Measurements from ENCODE around the gene CYYR1.

CYYR1 gene

DNA sequence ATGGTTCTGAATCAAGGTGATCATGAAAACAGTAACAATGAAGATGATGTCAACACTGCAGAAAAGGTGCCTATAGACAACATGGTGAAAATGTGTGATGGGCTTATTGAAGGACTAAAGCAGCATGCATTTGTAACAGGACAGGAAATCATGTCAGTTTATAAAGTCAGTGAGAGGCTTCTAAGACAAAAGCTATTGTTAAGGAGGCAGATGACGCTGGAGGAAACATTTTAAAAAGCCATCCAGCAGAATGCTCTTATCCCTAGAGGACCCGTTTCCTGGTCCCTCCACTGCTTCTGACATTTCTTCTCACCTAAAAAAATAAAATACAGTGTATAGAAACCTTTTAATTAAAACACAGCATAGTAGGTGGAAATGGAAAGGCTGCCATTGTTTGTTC is 40.9 kb downstream of the CYYR1 start:
- Histone ChIP-seq H3K27ac (ENCODE audit: insufficient read depth, low read depth, low read length, poor library complexity, severe bottlenecking) (no peak overlapping the region), H3K4me3 (ENCODE audit: insufficient read depth, low read depth, low read length) (no peak overlapping the region), H3K27me3 (ENCODE audit: control insufficient read depth, insufficient read depth, low read length, poor library complexity, severe bottlenecking) (no peaks in the 10 kb centered on the region), H3K4me1 (ENCODE audit: control insufficient read depth, insufficient read depth, low read length) (no peaks in the 10 kb centered on the region), H3K36me3 (ENCODE audit: control insufficient read depth, insufficient read depth, low read length) (no peaks in the 10 kb centered on the region), H3K9me3 (ENCODE audit: control insufficient read depth, low read length) (no peaks in the 10 kb centered on the region)
- WGBS, 2 experiments = 0 to 50% methylated on average over 1 to 2 of the region's 2 CpGs

DNA sequence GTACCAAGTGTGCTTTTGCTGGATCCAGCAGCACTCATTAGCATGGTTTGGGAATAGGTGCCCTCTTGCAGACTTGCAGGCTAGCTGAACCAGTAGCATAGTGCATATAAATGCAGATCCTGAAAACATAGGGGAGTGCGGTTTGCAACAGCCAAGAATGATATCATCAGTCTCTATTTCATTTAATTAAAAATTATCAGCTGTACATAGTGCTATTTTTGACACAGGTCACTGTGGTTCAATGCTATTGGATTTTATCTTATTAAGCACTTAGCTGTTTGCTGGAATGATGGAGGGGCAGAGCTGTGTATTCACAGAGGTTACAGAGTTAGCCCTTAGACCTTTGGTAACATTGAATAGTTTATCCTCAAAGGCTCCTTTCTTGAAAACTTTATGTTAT is 43.6 kb downstream of the CYYR1 start:
- WGBS, 2 experiments = 100% methylated on average over 1 of the region's 1 CpG; no CpG with 5 or more reads in 1 of the 2 experiments
- no peak overlapping the region for H3K4me3 ChIP-seq (ENCODE audit: insufficient read depth, low read depth, low read length)
- no peaks in the 10 kb centered on the region for H3K36me3 ChIP-seq (ENCODE audit: control insufficient read depth, insufficient read depth, low read length)
- H3K27ac ChIP-seq (ENCODE audit: insufficient read depth, low read depth, low read length, poor library complexity, severe bottlenecking) = no peak overlapping the region
- no peaks in the 10 kb centered on the region for H3K4me1 ChIP-seq (ENCODE audit: control insufficient read depth, insufficient read depth, low read length)
- H3K27me3 ChIP-seq (ENCODE audit: control insufficient read depth, insufficient read depth, low read length, poor library complexity, severe bottlenecking) = no peaks in the 10 kb centered on the region
- H3K9me3 ChIP-seq (ENCODE audit: control insufficient read depth, low read length) = no peaks in the 10 kb centered on the region

DNA sequence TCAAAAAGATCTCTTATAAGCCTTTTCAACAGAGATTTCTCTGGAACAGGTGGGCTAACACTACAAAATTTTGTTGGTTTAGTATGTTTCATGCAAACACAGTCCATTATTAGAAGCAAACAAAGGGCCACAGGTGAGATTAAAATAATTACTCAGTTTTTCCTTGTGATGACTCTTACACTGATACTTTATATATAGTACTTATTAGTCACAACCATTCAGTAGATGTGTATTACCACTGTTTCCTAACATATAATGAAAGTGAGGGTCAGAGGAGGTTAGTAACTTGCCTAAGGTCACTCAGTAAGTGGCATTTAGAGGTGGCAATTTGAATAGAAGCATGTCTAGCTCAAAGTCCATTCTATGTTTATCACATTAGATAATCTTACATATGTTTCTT is 44.2 kb downstream of the CYYR1 start:
- H3K9me3 ChIP-seq (ENCODE audit: control insufficient read depth, low read length) = no peaks in the 10 kb centered on the region
- H3K36me3 ChIP-seq (ENCODE audit: control insufficient read depth, insufficient read depth, low read length) = no peaks in the 10 kb centered on the region
- no peak overlapping the region for H3K4me3 ChIP-seq (ENCODE audit: insufficient read depth, low read depth, low read length)
- no peaks in the 10 kb centered on the region for H3K4me1 ChIP-seq (ENCODE audit: control insufficient read depth, insufficient read depth, low read length)
- H3K27ac ChIP-seq (ENCODE audit: insufficient read depth, low read depth, low read length, poor library complexity, severe bottlenecking) = no peak overlapping the region
- no peaks in the 10 kb centered on the region for H3K27me3 ChIP-seq (ENCODE audit: control insufficient read depth, insufficient read depth, low read length, poor library complexity, severe bottlenecking)

DNA sequence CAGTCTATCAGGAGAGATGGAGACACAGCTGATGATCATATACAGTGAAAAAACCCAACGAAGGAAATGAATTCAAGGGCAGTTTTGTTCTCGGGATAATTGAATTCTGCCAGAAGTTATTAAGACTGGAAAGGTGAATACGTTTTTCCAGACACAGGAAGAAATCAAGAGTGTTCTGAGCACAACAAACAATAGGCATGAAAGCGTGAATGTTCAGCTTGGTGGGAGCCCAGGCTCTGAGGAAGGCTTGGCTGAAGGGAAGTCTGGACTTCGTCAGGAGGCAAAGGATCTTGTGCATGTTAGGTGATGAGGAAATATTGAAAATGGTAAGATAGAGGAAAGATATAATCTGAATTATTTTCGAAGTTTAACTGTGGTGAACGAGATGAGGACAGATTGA is 50.4 kb downstream of the CYYR1 start:
- no peaks in the 10 kb centered on the region for H3K9me3 ChIP-seq (ENCODE audit: control insufficient read depth, low read length)
- no peak overlapping the region for H3K4me3 ChIP-seq (ENCODE audit: insufficient read depth, low read depth, low read length)
- no peaks in the 10 kb centered on the region for H3K36me3 ChIP-seq (ENCODE audit: control insufficient read depth, insufficient read depth, low read length)
- H3K27ac ChIP-seq (ENCODE audit: insufficient read depth, low read depth, low read length, poor library complexity, severe bottlenecking) = no peak overlapping the region
- no peaks in the 10 kb centered on the region for H3K27me3 ChIP-seq (ENCODE audit: control insufficient read depth, insufficient read depth, low read length, poor library complexity, severe bottlenecking)
- no peaks in the 10 kb centered on the region for H3K4me1 ChIP-seq (ENCODE audit: control insufficient read depth, insufficient read depth, low read length)
- 93 to 95% methylated on average over 7 of the region's 7 CpGs for WGBS, 2 experiments

DNA sequence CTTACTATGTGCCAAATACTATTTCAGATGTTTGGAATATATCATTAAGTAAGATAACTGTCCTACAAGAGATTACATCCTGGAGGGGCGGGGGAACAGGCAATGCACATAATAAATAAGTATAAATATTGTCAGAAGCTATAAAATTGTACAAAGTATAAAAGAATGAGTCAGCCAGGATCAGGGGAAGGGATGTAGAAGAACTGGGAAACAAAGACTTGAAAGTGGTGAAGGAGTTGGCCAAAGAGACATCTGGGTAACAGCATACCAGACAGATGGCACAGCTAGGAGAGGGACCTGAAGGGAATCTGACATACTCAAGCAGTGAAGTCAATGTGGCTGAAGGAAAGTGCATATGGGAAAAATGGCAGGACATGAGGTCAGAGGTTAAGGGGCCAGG is 53.9 kb downstream of the CYYR1 start:
- Histone ChIP-seq H3K27ac (ENCODE audit: insufficient read depth, low read depth, low read length, poor library complexity, severe bottlenecking) (no peak overlapping the region), H3K4me1 (ENCODE audit: control insufficient read depth, insufficient read depth, low read length) (no peaks in the 10 kb centered on the region), H3K4me3 (ENCODE audit: insufficient read depth, low read depth, low read length) (no peak overlapping the region), H3K9me3 (ENCODE audit: control insufficient read depth, low read length) (no peaks in the 10 kb centered on the region), H3K36me3 (ENCODE audit: control insufficient read depth, insufficient read depth, low read length) (no peaks in the 10 kb centered on the region), H3K27me3 (ENCODE audit: control insufficient read depth, insufficient read depth, low read length, poor library complexity, severe bottlenecking) (no peaks in the 10 kb centered on the region)
- no CpG with 5 or more reads among the region's 1 CpG for WGBS, 2 experiments

DNA sequence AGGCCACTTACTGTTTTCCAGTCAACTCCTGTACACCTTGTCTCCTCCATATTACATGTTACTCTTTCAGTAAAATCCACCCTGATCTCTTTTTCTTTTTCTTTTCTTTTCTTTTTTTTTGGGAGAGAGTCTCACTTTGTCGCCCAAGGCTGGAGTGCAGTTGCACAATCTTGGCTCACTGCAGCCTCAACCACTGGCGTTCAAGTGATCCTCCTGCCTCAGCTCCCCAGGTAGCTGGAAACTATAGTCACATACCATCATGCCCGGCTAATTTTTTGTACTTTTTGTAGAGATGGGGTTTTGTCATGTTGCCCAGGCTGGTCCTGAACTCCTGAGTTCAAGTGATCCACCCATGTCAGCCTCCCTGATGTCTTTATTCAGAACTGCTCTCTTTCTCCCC is 57.8 kb downstream of the CYYR1 start:
- Histone ChIP-seq H3K4me1 (ENCODE audit: control insufficient read depth, insufficient read depth, low read length) (no peaks in the 10 kb centered on the region), H3K36me3 (ENCODE audit: control insufficient read depth, insufficient read depth, low read length) (no peaks in the 10 kb centered on the region), H3K4me3 (ENCODE audit: insufficient read depth, low read depth, low read length) (no peak overlapping the region), H3K27ac (ENCODE audit: insufficient read depth, low read depth, low read length, poor library complexity, severe bottlenecking) (no peak overlapping the region), H3K27me3 (ENCODE audit: control insufficient read depth, insufficient read depth, low read length, poor library complexity, severe bottlenecking) (no peaks in the 10 kb centered on the region), H3K9me3 (ENCODE audit: control insufficient read depth, low read length) (no peaks in the 10 kb centered on the region)
- WGBS, 2 experiments = 89 to 98% methylated on average over 3 of the region's 3 CpGs

DNA sequence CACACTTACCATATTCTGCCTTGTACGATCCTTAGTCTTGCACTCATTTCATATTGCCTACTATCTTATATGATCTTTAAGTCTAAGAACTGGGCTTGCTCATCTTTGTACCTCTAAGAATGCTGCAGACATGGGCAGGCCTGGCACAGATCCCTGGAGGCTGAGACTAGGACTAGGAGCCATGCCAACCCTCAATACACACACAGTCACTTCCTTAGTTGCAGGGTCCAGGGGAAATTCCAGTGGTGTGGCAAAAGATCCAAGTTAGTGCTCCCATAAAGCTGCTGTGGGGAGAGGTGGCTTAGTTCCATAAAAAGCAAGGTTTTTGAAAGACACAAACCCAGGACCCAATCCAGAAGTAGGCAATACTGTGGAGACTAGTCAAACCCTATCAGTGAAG is 59.9 kb downstream of the CYYR1 start:
- WGBS, 2 experiments = 90 to 91% methylated on average over 1 of the region's 1 CpG
- Histone ChIP-seq H3K27ac (ENCODE audit: insufficient read depth, low read depth, low read length, poor library complexity, severe bottlenecking) (no peak overlapping the region), H3K27me3 (ENCODE audit: control insufficient read depth, insufficient read depth, low read length, poor library complexity, severe bottlenecking) (no peaks in the 10 kb centered on the region)

DNA sequence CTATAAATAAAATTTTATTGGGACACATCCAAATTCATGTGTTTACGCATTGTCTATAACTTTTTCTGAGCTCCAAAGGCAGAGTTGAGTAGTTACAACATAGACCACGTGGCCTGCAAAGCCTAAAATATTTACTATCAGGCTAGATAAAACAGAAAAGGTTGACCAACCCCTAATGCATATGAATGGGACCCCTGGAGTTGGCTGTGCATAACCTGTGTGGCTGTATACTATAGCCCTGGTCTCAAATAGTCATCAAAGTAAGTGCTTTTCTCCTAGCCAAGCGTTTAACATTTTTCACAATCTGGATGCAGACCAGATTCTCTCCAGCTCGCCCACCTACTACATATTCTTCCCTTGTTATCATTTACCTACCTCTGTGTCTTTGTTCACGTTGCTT is 60.4 kb downstream of the CYYR1 start:
- H3K27me3 ChIP-seq (ENCODE audit: control insufficient read depth, insufficient read depth, low read length, poor library complexity, severe bottlenecking) = no peaks in the 10 kb centered on the region
- no peaks in the 10 kb centered on the region for H3K9me3 ChIP-seq (ENCODE audit: control insufficient read depth, low read length)
- H3K4me3 ChIP-seq (ENCODE audit: insufficient read depth, low read depth, low read length) = no peak overlapping the region
- H3K4me1 ChIP-seq (ENCODE audit: control insufficient read depth, insufficient read depth, low read length) = no peaks in the 10 kb centered on the region
- 65 to 72% methylated on average over 5 of the region's 5 CpGs for WGBS, 2 experiments
- H3K36me3 ChIP-seq (ENCODE audit: control insufficient read depth, insufficient read depth, low read length) = no peaks in the 10 kb centered on the region
- no peak overlapping the region for H3K27ac ChIP-seq (ENCODE audit: insufficient read depth, low read depth, low read length, poor library complexity, severe bottlenecking)

More for the DNA sequence above, 59.9 kb downstream of the CYYR1 start:
- Histone ChIP-seq H3K4me3 (ENCODE audit: insufficient read depth, low read depth, low read length) (no peak overlapping the region), H3K9me3 (ENCODE audit: control insufficient read depth, low read length) (no peaks in the 10 kb centered on the region), H3K4me1 (ENCODE audit: control insufficient read depth, insufficient read depth, low read length) (no peaks in the 10 kb centered on the region), H3K36me3 (ENCODE audit: control insufficient read depth, insufficient read depth, low read length) (no peaks in the 10 kb centered on the region)

DNA sequence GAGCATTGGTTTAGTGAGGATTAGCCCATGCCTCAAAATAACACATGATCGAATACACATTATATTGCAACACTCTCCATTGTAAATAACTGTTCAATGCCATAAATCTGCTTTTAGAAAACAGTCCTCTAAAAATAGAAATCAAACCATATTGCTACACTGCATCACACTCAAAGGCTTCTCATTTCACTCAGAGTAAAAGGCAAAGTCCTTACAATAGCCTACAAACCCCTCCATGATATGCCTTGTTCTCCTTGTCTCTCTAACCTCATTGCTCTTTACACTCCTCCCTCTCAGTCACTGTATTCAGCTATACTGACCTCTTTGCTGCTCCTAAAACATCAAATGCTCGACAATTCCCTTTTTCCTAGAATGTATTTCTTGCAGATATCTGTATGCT is 64.2 kb downstream of the CYYR1 start:
- 88% methylated on average over 2 of the region's 2 CpGs for WGBS, 2 experiments
- Histone ChIP-seq H3K4me3 (ENCODE audit: insufficient read depth, low read depth, low read length) (no peak overlapping the region), H3K36me3 (ENCODE audit: control insufficient read depth, insufficient read depth, low read length) (no peaks in the 10 kb centered on the region)

DNA sequence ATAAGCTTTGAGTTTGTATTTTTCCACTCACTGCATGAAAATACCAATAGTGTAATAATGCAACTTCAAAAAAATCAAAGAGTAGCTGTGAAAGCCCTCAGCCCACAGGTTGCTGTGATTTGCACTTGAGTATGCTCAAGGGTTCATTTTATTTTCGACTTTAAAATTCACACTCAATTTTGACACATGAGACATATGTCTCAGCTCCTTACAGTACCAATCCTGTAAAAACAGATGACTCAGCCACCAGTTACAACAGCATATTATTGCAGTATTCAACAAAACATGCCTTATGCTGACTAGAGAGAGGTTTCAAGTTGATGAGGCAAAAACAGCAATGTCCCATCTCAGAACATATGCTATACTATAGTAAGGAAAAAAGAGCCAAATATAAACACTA is 66.1 kb downstream of the CYYR1 start:
- Histone ChIP-seq H3K27ac (ENCODE audit: insufficient read depth, low read depth, low read length, poor library complexity, severe bottlenecking) (no peak overlapping the region), H3K9me3 (ENCODE audit: control insufficient read depth, low read length) (no peaks in the 10 kb centered on the region), H3K27me3 (ENCODE audit: control insufficient read depth, insufficient read depth, low read length, poor library complexity, severe bottlenecking) (no peaks in the 10 kb centered on the region), H3K4me1 (ENCODE audit: control insufficient read depth, insufficient read depth, low read length) (peaks cover 4% of the 10 kb centered on the region), H3K4me3 (ENCODE audit: insufficient read depth, low read depth, low read length) (no peak overlapping the region), H3K36me3 (ENCODE audit: control insufficient read depth, insufficient read depth, low read length) (no peaks in the 10 kb centered on the region)
- 95 to 100% methylated on average over 1 of the region's 1 CpG for WGBS, 2 experiments

More for the DNA sequence above, 64.2 kb downstream of the CYYR1 start:
- Histone ChIP-seq H3K9me3 (ENCODE audit: control insufficient read depth, low read length) (no peaks in the 10 kb centered on the region), H3K27me3 (ENCODE audit: control insufficient read depth, insufficient read depth, low read length, poor library complexity, severe bottlenecking) (no peaks in the 10 kb centered on the region), H3K4me1 (ENCODE audit: control insufficient read depth, insufficient read depth, low read length) (peaks cover 4% of the 10 kb centered on the region), H3K27ac (ENCODE audit: insufficient read depth, low read depth, low read length, poor library complexity, severe bottlenecking) (no peak overlapping the region)

DNA sequence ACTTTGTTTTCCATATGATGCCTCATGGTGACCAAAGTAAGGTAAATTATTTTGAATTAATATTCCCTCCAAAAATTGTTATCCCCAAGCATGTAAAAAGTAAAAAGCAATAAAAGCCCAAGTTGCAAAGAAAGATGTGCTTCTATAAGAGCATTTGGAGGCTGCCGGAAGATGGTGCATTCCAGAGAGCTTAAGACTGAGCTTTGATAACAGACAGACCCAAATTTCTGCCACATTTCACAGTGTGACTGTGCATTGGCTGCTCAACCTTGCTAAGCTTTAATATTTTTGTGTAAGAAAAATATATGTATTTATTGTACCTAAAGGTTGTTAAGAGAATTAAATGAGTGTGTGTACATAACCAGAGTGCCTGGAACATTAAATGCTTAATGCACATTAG is 67.9 kb downstream of the CYYR1 start:
- Histone ChIP-seq H3K4me1 (ENCODE audit: control insufficient read depth, insufficient read depth, low read length) (peaks cover 4% of the 10 kb centered on the region), H3K9me3 (ENCODE audit: control insufficient read depth, low read length) (no peaks in the 10 kb centered on the region), H3K27ac (ENCODE audit: insufficient read depth, low read depth, low read length, poor library complexity, severe bottlenecking) (no peak overlapping the region), H3K27me3 (ENCODE audit: control insufficient read depth, insufficient read depth, low read length, poor library complexity, severe bottlenecking) (no peaks in the 10 kb centered on the region), H3K36me3 (ENCODE audit: control insufficient read depth, insufficient read depth, low read length) (no peaks in the 10 kb centered on the region), H3K4me3 (ENCODE audit: insufficient read depth, low read depth, low read length) (no peak overlapping the region)
- WGBS, 2 experiments = 90 to 93% methylated on average over 1 of the region's 1 CpG
